Aortic smooth muscle cell (primary cell): ENCODE data around the gene SMIM28. TPM values are rescaled to one million over a fixed set of nuclear protein-coding genes. Genes with fewer than 3 reads are reported as not detected.

Source experiments
- total RNA-seq: library from RNA; depleted of rRNA; stranded (reverse); fragments of >200 nt; gene quantifications from 2 replicates; pipeline ENCODE4 v1.2.3, GENCODE V29; 2014

The SMIM28 gene
- total RNA-seq: not detected in 2 replicates

DNA sequence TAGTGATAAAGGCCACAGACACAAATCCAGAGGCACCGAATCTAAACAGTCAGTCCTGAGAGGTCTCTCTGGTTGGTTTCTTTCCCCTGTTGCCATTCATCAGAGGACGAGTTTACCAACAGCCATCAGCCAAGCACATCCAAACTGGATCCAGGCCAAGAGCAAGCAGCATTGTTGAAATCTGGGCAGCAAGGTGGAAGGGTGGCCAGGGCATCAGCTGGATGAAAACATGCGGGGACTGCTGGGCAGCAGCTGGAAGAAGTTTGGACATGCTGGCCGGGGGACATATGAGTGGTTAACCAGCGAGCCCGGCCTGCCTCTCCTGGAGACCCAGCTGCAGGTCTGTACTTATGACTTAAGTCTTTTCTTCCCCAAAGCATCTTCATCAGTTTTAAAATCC is at the start of gene SMIM28:
TSS of gene SMIM28 (plus strand) at position 62 of the 400 bp plus-strand sequence. CDS start at position 230, 168 bp downstream.

DNA sequence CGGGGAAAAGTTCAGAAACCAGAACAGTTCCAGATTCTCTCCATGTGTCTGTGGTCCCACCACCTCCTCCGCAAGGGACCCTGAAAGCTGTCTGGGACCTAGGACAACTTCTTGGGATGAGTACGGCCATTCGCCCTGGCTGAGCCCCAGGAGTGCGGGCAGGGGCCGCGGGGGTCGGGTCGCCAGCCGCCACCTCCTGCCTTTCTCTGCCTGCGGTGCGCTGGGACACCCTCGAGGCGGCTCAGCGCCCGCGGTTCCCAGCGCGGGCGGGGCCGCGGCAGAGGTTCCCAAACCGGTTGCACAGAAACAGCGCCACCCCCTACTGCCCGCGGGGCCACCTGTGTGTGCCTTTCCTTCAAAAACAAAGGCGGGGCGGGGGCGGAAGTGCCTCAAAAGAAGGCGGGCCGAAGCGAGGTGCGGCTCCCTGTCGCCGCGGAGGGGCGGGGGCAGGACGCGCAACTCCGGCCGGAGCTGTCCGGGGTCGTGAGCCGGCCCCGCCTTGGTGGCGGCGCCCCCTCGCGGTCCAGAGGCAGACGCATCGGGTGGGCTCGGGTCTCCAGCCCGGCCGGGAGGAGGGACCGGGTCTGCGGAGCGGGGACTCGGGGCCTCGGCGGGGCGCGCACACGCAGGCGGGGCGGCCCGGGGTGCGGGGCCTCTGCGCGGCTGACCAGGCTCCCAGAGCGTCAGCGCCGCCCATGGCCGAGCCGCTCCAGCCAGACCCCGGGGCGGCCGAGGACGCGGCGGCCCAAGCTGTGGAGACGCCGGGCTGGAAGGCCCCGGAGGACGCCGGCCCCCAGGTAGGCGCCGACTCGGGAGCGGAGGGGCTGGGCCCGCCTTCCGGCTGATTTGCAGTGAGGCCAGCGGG is 26.3 kb downstream of the SMIM28 start, which contains the start of gene HEBP2:
TSS of gene HEBP2 (plus strand) at position 423 of the 865 bp plus-strand sequence. CDS start at position 696, 273 bp downstream.

Other genes starting within 250 kb of the SMIM28 start
- 0.25 and 0.26 TPM in 2 replicates for gene ARFGEF3, start 216.0 kb upstream of the SMIM28 start, total RNA-seq
- not detected in 2 replicates for gene PBOV1, start 159.4 kb upstream of the SMIM28 start, total RNA-seq
- gene HEBP2, start 26.3 kb downstream of the SMIM28 start, total RNA-seq: 19.3 and 38.9 TPM in 2 replicates
- 4.3 and 4.6 TPM in 2 replicates for gene NHSL1, start 121.6 kb downstream of the SMIM28 start, total RNA-seq